Subcutaneous adipose tissue (tissue), 4 donors: ENCODE results near the gene PARD3. TPM values are rescaled to one million over a fixed set of nuclear protein-coding genes. Genes with fewer than 3 reads are reported as not detected.

ENCODE experiments used
- total RNA-seq, 4 donors: library from RNA; depleted of rRNA; stranded (reverse); fragments of >200 nt; gene quantifications; one replicate each; pipeline ENCODE4 v1.1.0, GENCODE V29; 2016
- TF ChIP-seq, protein P1 (sequence below): fragments of 450-650 bp; IDR thresholded peaks from one replicate; pipeline ENCODE4 v1.5.1; 2016; ENCODE audit warnings: low read depth, mild to moderate bottlenecking, control low read depth, antibody characterized with exemption, moderate library complexity

PARD3 gene
- total RNA-seq, 4 donors from 2014 or later = 39.4 to 70.3 (median 45.0) TPM

DNA sequence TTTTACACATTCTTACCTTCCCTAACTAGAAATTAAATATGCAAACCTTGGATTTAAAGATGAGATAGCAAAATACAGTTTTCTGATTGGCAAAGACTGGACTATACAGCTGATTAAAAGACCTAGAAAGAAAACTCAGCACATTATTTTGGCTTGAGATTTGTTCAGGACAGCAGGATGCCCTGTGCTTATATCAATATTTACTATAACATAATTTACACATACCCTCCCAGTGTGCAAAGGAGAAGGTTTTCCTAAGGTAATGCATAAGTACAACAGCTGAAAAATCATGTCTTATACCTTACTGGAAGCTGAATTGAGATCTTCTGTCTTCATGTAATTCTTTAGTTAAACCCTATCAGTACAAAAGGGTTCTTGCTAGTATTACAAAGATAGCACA lies 458.6 kb downstream of the PARD3 start:
- TF ChIP-seq, protein P1, sequence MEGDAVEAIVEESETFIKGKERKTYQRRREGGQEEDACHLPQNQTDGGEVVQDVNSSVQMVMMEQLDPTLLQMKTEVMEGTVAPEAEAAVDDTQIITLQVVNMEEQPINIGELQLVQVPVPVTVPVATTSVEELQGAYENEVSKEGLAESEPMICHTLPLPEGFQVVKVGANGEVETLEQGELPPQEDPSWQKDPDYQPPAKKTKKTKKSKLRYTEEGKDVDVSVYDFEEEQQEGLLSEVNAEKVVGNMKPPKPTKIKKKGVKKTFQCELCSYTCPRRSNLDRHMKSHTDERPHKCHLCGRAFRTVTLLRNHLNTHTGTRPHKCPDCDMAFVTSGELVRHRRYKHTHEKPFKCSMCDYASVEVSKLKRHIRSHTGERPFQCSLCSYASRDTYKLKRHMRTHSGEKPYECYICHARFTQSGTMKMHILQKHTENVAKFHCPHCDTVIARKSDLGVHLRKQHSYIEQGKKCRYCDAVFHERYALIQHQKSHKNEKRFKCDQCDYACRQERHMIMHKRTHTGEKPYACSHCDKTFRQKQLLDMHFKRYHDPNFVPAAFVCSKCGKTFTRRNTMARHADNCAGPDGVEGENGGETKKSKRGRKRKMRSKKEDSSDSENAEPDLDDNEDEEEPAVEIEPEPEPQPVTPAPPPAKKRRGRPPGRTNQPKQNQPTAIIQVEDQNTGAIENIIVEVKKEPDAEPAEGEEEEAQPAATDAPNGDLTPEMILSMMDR = no peak

DNA sequence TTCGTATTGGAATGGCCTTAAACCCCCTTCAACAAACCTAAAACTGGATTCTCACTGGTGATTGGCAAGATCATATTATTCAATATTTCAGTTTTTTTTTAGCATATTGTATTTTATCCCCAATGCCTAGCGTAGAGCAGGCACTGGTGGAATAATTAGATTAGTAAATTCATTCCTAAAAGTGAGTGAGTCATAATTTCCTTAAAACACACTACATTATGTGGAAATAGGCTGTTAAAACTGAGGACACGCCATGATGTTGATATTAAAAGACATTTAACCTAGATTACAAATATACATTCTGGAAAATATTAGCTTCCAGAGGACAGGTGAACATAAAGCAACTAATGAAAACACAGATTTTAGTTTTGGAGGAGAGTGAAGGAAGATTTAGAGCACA lies 463.9 kb downstream of the PARD3 start:
- TF ChIP-seq, protein P1 = no peak

DNA sequence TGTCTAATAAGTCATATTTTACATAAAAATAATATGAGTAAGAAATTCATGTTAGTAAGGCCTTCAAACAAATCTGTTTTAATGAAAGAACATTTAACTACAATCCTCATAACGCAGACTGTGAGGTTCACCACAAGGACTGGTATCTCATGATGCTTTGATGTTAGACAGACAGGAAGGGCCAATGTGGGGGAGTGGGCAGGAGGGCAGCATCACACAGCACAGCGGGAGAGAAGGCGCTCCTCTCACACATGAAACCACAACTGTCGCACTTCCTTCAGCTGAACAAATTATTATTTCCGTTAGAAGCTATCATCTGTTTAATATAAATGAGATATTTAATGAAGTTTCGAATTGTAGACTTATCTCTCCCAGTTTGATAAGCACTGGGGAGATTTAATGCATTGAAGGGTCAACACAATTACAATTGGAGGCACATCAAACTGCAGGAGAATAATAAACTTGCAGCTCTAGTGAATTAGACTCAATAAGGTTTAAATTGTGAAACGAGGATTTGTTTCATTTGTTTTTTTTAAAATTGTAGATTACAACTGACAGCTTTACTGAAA lies 466.1 kb downstream of the PARD3 start:
- TF ChIP-seq, protein P1 = no peak

DNA sequence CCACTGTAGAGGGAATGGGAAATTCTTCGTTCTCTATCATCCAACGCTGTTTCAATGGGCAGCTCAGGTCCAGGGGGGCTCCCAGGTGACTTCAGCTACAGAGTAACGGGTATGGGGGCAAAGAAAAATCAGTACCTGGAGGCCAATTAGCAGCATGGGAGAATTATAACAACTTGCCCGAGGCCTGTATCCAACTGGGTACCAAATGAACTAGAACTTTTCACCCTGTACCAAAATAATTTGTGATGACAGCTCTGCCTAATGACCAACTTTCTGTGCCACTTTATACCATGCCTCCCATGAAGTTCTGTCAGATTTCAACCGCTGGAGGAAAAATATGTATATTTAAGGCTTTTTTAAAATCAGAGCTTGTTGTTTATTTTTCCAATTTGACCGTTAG lies 467.1 kb downstream of the PARD3 start:
- TF ChIP-seq, protein P1 = no peak

DNA sequence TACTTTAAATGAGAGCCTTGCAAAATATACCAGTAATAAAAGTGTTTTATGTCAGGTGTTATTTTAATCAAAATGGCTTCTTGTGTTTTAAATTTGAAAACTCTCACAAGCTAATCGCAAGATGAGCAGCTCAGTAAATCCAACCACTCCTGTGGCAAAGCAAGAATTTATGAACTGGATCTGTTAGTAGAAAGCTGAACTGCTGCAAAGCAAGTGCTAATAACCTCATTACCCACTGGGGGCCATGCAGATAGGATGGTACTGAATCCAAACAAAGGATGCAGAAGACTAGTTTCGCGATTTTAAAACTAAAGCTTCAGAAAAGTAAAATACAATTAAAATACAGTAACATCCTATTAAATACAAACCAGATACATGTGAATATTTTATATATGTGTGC lies 468.0 kb downstream of the PARD3 start:
- TF ChIP-seq, protein P1 = no peak

DNA sequence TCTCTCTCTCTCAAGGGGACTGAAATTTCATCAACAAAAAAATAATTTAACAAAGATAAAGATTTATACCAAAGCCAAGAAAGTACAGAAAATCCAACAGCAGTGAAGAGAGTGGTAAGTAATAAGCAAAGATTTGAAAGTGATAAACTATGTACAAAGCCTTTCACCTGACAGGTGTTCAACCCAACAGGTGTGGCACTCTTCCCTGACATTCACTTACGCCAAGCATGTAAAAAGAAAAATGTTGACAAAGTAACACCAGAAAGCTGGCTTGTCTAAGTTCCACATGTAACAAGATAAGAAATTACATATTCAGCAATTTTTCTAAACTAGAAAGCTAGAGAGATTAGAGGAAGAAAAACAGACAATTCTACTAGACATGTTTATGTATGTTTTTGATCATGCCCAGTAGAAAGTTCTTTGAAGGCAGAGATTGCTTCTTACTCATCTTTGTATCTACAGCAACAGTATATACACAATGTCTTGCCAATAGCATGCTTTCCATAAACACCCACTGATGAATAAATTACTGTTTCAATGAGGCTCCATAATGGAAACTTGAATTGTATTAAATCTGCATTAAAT lies 468.5 kb downstream of the PARD3 start:
- TF ChIP-seq, protein P1 = no peak

DNA sequence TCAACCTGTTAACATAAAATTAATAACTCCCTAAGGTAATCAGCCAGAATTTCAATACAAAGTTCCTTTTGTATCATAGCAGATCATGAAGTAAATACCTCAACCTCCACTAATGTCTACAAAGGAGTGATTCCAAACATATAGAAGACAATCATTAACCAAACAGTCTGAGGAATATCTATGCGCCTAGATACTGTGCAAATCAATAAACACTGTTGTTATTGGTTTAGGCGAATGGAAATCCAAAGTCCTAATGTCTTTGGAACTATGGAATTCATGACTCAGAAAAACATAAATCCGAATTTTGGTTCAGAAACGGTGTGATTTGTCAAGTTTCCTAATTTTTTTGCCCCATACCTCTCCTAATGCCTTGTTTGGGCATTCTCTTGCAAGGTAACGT lies 469.7 kb downstream of the PARD3 start:
- TF ChIP-seq, protein P1 = no peak
